Loucy (cell line): ENCODE results near the gene SLC9A4.

ENCODE experiments used
- H2AFZ ChIP-seq: fragments of 200-600 bp; sonication (generic); 2 replicates; pipeline ENCODE4 v1.6.0; 2016; ENCODE audit warnings: antibody characterized with exemption, mild to moderate bottlenecking, low read length, moderate library complexity
- H3F3A ChIP-seq: fragments of 200-600 bp; 2 replicates; pipeline ENCODE4 v1.6.0; 2016; ENCODE audit warnings: antibody characterized with exemption, low read depth, mild to moderate bottlenecking
- H3K27me3 ChIP-seq: fragments of 200-600 bp; sonication (generic); 2 replicates; pipeline ENCODE4 v1.6.1; 2014; ENCODE audit warnings: low read length, mild to moderate bottlenecking; ENCODE audit not compliant: insufficient read depth, poor library complexity, severe bottlenecking
- H3K36me3 ChIP-seq: fragments of 200-600 bp; sonication (generic); 2 replicates; pipeline ENCODE4 v1.6.1; 2016; ENCODE audit warnings: low read length; ENCODE audit not compliant: insufficient read depth
- H3K4me1 ChIP-seq: fragments of 200-600 bp; sonication (generic); 2 replicates; pipeline ENCODE4 v1.5.1; 2014; ENCODE audit warnings: low read length, mild to moderate bottlenecking; ENCODE audit not compliant: insufficient read depth, poor library complexity, severe bottlenecking
- H3K4me2 ChIP-seq: fragments of 200-600 bp; sonication (generic); 2 replicates; pipeline ENCODE4 v1.6.0; 2014; ENCODE audit warnings: antibody characterized with exemption, low read length, low read depth, mild to moderate bottlenecking; ENCODE audit not compliant: poor library complexity, severe bottlenecking
- H3K4me3 ChIP-seq: fragments of 200-600 bp; sonication (generic); 2 replicates; pipeline ENCODE4 v1.5.1; 2014; ENCODE audit warnings: low read length, mild to moderate bottlenecking, mixed read lengths; ENCODE audit not compliant: poor library complexity, severe bottlenecking
- H3K79me2 ChIP-seq: fragments of 200-600 bp; sonication (generic); 2 replicates; pipeline ENCODE4 v1.6.1; 2014; ENCODE audit warnings: low read length; ENCODE audit not compliant: insufficient read depth
- H3K9ac ChIP-seq: fragments of 200-600 bp; sonication (generic); 2 replicates; pipeline ENCODE4 v1.6.0; 2014; ENCODE audit warnings: mild to moderate bottlenecking, low read depth, low read length, moderate library complexity; ENCODE audit not compliant: poor library complexity, severe bottlenecking
- H3K9me2 ChIP-seq: fragments of 200-600 bp; sonication (generic); replicated peaks from 2 replicates; pipeline ENCODE4 v1.6.1; 2016; ENCODE audit warnings: low read depth, low read length, mixed read lengths
- H3K9me3 ChIP-seq: fragments of 200-600 bp; sonication (generic); 2 replicates; pipeline ENCODE4 v1.6.1; 2014; ENCODE audit warnings: mild to moderate bottlenecking, antibody characterized with exemption, low read length, low read depth; ENCODE audit not compliant: insufficient read depth
- H4K20me1 ChIP-seq: fragments of 200-600 bp; sonication (generic); 2 replicates; pipeline ENCODE4 v1.6.0; 2014; ENCODE audit warnings: antibody characterized with exemption, low read length, mild to moderate bottlenecking; ENCODE audit not compliant: insufficient read depth, poor library complexity, severe bottlenecking
- EZH2phosphoT487 ChIP-seq: fragments of 200-600 bp; IDR thresholded peaks from 2 replicates; pipeline ENCODE4 v1.6.1; 2018; ENCODE audit warnings: antibody characterized with exemption, mild to moderate bottlenecking, moderate library complexity, borderline replicate concordance
- TF ChIP-seq, protein P1 (sequence below): fragments of 200-600 bp; sonication (generic); conservative IDR thresholded peaks from 2 replicates; pipeline ENCODE4 v1.5.1; 2014; ENCODE audit warnings: mild to moderate bottlenecking, antibody characterized with exemption, low read length

The SLC9A4 gene

DNA sequence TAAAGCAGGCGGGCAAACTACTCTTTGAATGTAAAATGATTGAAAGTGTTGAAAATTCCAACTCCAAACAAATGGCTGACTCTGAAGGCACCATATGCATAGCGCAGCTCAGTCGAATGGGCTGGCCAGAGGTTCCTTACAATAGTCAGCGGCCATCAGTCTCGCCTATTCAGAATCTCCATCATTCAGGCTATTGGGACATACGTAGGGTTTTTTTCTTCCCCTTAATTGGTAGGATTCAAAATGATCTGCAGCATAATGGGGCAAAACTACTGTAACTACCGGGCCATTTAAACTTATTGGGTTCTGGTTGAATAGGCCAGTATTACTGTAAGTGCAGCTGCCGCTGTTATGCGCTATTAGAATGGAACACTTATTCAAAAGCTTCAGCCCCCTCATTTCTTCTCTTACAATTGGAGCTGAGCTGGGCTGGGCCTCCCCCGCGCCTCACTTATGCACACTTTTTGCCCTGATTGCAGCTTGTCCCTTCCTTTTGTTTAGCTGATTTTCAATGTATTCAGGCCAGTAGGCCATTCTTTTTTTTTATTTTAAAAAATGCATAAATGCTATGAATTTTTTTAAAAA is 40.4 kb downstream of the SLC9A4 start:
- Histone ChIP-seq H3K4me2 (no peak overlapping the region), H3K9ac (no peak overlapping the region), H3K36me3 (no peaks in the 10 kb centered on the region), H2AFZ (no peak overlapping the region), H3K4me3 (no peak overlapping the region), H3K79me2 (no peaks in the 10 kb centered on the region), H3K4me1 (no peaks in the 10 kb centered on the region), H3K27me3 (no peaks in the 10 kb centered on the region), H3K9me3 (no peaks in the 10 kb centered on the region), H3K9me2 (no peaks in the 10 kb centered on the region), H3F3A (no peaks in the 10 kb centered on the region), H4K20me1 (no peaks in the 10 kb centered on the region)
- TF ChIP-seq, protein P1, sequence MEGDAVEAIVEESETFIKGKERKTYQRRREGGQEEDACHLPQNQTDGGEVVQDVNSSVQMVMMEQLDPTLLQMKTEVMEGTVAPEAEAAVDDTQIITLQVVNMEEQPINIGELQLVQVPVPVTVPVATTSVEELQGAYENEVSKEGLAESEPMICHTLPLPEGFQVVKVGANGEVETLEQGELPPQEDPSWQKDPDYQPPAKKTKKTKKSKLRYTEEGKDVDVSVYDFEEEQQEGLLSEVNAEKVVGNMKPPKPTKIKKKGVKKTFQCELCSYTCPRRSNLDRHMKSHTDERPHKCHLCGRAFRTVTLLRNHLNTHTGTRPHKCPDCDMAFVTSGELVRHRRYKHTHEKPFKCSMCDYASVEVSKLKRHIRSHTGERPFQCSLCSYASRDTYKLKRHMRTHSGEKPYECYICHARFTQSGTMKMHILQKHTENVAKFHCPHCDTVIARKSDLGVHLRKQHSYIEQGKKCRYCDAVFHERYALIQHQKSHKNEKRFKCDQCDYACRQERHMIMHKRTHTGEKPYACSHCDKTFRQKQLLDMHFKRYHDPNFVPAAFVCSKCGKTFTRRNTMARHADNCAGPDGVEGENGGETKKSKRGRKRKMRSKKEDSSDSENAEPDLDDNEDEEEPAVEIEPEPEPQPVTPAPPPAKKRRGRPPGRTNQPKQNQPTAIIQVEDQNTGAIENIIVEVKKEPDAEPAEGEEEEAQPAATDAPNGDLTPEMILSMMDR: no peak
- TF ChIP-seq EZH2phosphoT487: no peak

DNA sequence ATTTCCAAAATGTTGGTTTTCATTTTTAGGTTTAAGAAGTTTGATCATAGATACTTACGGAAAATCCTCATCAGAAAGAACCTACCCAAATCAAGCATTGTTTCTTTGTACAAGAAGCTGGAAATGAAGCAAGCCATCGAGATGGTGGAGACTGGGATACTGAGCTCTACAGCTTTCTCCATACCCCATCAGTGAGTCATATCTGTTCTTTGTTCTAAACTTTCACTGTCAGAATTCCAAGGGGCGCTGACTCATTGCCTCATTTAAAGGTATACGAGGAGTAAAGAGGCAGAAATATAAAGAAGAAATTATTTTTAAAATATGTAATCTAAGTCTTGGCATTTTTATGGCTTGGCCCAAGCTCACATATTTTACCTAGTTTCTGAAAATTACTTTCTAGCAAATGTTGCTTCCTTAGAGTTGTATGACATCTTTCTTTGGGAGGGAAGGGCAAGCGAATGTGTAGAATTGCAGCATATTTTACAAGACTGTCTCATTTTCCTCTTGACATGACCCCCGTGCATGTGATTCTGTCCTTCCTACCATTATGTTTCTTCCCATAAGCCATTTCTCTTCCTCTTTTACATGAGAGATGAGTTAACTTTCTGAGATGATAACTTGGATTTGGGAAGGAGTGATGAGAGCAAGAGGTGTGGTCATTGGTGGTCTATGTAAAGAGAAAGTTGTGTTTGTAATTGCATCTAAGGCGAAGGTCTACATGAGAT is 41.2 kb downstream of the SLC9A4 start:
- H3K4me1 ChIP-seq: no peaks in the 10 kb centered on the region
- H3K36me3 ChIP-seq: no peaks in the 10 kb centered on the region
- no peaks in the 10 kb centered on the region for H4K20me1 ChIP-seq
- H3K79me2 ChIP-seq: no peaks in the 10 kb centered on the region
- H3F3A ChIP-seq: no peaks in the 10 kb centered on the region
- H3K27me3 ChIP-seq: no peaks in the 10 kb centered on the region
- TF ChIP-seq, protein P1: no peak
- no peak for TF ChIP-seq EZH2phosphoT487
- H3K9ac ChIP-seq: no peak overlapping the region
- no peak overlapping the region for H2AFZ ChIP-seq
- H3K4me2 ChIP-seq: no peak overlapping the region
- no peaks in the 10 kb centered on the region for H3K9me3 ChIP-seq
- no peaks in the 10 kb centered on the region for H3K9me2 ChIP-seq
- no peak overlapping the region for H3K4me3 ChIP-seq

DNA sequence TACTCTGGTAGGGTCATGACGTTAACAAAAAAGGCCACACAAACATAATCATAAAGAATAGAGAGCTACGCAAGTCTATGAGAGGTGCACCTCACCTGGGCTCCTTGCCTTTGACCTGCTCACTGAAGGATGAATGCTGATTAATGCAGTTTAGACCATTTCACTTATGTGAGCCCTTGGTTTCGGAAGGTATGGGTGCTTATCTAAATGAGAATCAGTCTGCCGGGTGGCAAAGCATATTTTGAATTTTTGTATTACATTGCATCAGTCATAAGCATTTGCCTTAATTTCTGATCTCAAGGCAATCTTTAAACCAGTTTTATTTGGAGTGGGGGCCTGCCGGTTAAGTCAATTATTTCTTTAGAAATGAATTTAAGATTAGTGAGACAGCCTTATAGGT is 42.8 kb downstream of the SLC9A4 start:
- H3K79me2 ChIP-seq: no peaks in the 10 kb centered on the region
- TF ChIP-seq, protein P1: no peak
- TF ChIP-seq EZH2phosphoT487: no peak
- no peaks in the 10 kb centered on the region for H3K9me2 ChIP-seq
- no peaks in the 10 kb centered on the region for H4K20me1 ChIP-seq
- no peaks in the 10 kb centered on the region for H3F3A ChIP-seq
- H3K9me3 ChIP-seq: no peaks in the 10 kb centered on the region
- no peaks in the 10 kb centered on the region for H3K36me3 ChIP-seq
- no peak overlapping the region for H3K4me2 ChIP-seq
- no peak overlapping the region for H2AFZ ChIP-seq
- no peak overlapping the region for H3K9ac ChIP-seq
- no peak overlapping the region for H3K4me3 ChIP-seq
- H3K27me3 ChIP-seq: no peaks in the 10 kb centered on the region
- H3K4me1 ChIP-seq: no peaks in the 10 kb centered on the region
